Superior temporal gyrus (tissue), 1 donor: ENCODE results near the gene CDKL4.
"Not testable (repeated sequence)": the region's sequence is repeated elsewhere in the genome, so short reads cannot be mapped to it uniquely, and the experiment has no call there.

Source experiments
- DNase-seq: peaks from one replicate; pipeline ENCODE4 v3.0.0-alpha.2; 2016; ENCODE audit errors: extremely low spot score

The CDKL4 gene

GRCh38 chr2:39232141-39232540, 11.6 kb downstream of the CDKL4 start:
- DNase-seq: no peak

DNA sequence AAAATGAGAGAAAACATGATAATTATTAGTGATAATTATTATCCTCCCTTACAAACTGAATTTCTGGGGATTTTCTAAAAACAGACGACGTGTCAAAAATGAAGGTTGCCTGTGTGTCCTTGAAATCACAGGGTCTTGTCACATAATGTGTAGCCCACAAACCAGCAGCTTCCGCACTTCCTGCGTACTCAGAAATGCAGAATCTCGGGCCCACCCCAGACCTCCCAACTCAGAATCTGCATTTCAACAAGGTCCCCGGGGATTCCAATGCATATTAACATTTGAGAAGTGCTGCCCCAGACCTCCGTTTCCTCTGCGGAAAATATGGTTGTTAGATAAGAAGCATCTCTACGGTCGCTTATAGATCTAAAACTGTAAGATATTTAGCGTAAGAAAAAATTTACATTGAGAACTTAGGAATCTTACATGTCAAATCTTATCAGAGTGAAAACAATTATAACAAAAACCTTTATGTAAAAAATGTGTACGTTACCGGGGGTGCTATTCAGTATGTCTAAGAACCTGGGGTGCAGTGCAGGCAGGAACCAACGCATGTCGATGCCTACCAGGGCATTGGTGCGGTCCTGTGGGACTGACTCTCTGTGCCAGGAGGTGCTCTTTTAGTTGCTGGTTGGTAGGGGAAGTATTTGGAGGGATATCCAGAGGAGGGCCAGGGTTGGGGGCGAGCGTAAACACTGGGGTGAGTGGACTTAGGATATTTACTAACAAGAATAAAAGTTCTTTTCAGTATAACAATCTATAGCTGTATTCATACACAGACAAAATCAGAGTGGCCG, 15.2 kb downstream of the CDKL4 start:
- DNase-seq: no peak

GRCh38 chr2:39227628-39228412, 15.9 kb downstream of the CDKL4 start:
- DNase-seq: peak; percentile 83

GRCh38 chr2:39225567-39225966, 18.2 kb downstream of the CDKL4 start:
- no peak for DNase-seq

DNA sequence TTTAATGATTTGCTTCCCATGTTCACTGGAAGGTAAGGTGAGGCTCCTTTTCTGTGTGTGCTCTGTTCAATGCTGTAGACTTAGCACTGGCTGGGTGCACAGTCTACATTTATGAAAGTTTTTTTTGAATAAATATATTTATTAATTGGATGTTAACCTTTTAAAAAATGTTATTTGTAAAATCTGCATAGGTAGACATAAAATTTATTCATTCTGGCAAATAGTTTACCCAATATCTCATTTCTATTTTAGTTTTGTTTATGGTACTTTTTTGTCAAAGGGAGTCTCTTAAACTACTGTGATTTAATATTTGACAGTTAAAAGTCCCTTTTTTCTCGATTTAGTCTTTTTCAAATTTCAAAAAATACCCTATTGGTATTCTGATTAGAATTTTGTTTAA, 19.9 kb downstream of the CDKL4 start:
- no peak for DNase-seq

DNA sequence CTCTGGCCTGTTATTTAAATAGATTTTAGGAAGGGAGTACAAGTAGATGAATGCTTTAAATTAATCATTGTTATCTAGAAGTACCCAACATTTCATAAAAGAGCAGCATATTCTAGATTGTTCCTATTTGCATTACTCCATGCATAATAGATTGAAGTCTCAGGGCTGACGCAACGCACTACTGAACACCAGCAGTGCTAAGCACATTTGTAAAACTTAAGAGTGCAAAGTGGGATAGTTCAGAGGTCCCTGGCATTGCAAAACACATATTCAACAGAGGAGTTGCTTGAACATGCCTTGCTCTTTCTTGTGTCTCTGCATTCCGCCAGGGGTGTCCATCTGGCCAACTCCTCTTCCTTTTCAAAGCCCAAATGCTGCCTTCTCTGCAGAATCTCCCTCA, 22.3 kb downstream of the CDKL4 start:
- no peak for DNase-seq

GRCh38 chr2:39220136-39220535, 23.6 kb downstream of the CDKL4 start:
- DNase-seq: no peak

- DNase-seq: no peak
Measured at GRCh38 chr2:39218391-39218790, 25.4 kb downstream of the CDKL4 start.

DNA sequence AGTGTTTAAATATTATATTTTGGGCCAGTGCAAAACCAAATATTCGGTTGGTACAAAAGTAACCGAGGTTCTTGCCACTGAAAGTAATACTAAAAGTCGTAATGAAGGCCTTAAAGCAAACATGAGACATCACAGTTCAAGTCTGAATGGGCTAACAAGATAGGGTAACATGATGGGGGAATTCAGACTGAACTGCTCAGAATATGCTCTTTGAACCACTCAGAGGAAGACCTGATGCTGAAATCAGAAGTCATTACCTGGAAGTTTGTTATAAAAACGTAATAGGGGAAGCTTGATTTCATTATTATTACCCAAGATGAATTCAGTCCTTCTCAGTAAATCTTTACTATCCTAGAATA, 26.6 kb downstream of the CDKL4 start:
- DNase-seq: no peak

GRCh38 chr2:39216346-39217191, 27.2 kb downstream of the CDKL4 start:
- no peak for DNase-seq

GRCh38 chr2:39215545-39215944, 28.2 kb downstream of the CDKL4 start:
- no peak for DNase-seq

- DNase-seq: no peak
Measured at GRCh38 chr2:39213015-39213414, 30.8 kb downstream of the CDKL4 start.

DNA sequence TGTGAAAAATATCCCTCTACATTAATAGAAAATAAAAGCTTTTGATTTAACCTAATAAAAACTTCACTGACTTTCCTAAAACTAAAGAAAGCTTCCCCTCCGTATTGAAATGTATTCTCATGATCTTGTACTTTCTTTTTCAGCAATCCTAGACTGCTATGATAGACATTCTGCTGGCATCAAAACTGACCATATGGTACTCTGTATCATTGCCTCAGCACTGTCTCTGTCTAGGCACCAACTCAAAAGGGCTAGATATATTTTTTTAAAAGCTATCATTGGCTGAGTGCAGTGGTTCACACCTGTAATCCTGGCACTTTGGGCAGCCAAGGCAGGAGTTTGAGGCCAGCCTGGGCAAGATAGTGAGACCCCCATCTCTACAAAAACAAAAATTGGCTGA, 32.9 kb downstream of the CDKL4 start:
- DNase-seq: no peak

DNA sequence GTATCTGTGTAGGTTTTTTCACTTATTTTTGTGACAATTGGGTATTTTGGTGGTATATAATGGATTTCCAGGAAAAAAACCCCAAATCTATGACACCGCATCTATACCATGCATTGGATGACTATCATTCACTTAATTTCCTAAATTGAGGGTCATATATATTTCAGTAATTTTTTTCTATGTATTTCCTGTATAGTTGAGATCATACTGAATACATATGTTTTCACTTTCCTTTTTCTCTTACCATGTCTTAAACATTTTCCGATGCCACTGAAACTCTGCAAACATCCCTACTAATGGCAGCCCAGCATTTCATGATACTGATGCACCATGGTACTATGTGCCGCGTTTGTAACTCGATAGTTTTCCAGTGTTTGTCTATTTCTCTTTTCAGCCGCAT, 40.4 kb downstream of the CDKL4 start:
- no peak for DNase-seq

DNA sequence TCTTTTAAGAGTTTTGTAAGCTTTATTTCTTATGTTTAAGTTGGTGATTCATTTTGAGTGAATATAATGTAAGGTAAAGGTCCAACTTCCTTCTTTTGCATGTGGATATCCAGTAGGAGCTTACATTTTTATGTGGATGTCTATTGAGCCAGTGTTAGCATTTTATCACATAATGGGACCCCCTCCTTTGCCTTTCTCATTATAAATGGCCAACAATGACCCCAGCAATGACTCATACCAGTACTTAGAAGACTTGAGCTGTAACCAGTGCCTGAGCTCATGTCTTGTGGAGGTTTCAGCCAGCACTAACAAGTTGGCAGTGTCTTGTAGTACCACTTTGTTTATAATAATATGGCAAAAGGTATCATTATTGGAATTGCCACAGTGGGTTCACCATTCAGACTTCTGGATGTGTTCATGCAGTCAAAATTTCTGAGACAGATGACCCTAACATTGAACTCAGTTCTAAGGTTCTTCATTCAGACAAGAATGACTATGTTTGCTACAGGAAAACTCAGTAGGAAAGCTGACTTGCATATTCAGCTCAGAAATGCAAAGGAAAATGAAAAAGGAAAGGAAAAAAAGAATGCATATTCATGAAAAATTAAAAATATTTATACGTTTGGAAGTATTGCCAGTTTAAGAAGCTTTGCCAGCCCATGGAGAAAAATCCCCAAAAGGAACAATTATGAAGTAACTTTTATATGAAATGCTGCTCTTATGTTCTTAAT, 41.0 kb downstream of the CDKL4 start:
- DNase-seq: no peak

- DNase-seq: not testable (repeated sequence)
Measured at GRCh38 chr2:39197003-39197402, 46.8 kb downstream of the CDKL4 start.

- no peak for DNase-seq
Measured at GRCh38 chr2:39194686-39195085, 49.1 kb downstream of the CDKL4 start.

- no peak for DNase-seq
Measured at GRCh38 chr2:39188960-39189494, 54.7 kb downstream of the CDKL4 start.

GRCh38 chr2:39183673-39184072, 60.1 kb downstream of the CDKL4 start:
- DNase-seq: no peak

- no peak for DNase-seq
Measured at GRCh38 chr2:39181297-39181696, 62.5 kb downstream of the CDKL4 start.
